Stimulated activated naive CD8-positive, alpha-beta T cell treated with anti-CD3 and anti-CD28 coated beads, Interleukin-15, amount 100 ng/mL, for 72 hours (primary cell): ENCODE data around the gene TIGD7.
A peak's percentile ranks its signal among the peaks of the same experiment; 100 is the strongest.

ENCODE experiments used
- ATAC-seq: fragments of 150-1000 bp; cut with Tn5 transposase; 2 replicates; pipeline ENCODE4 v1.10.0; 2021; ENCODE audit warnings: mild to moderate bottlenecking, moderate library complexity
- DNase-seq, 2 donors: peaks; one replicate each; pipeline ENCODE4 v3.0.0; 2021 to 2022
- H3K27ac Mint-ChIP-seq, 2 donors: one replicate each; pipeline ENCODE4 v1.8.0; 2022; ENCODE audit warnings: mild to moderate bottlenecking in 2 of 2, mixed read lengths in 2 of 2, moderate library complexity in 2 of 2
- H3K27me3 Mint-ChIP-seq: one replicate; pipeline ENCODE4 v1.8.0; 2022; ENCODE audit warnings: mixed read lengths
- H3K4me1 Mint-ChIP-seq: one replicate; pipeline ENCODE4 v1.8.0; 2022; ENCODE audit warnings: mild to moderate bottlenecking, mixed read lengths
- H3K4me3 Mint-ChIP-seq, 2 donors: one replicate each; pipeline ENCODE4 v1.8.0; 2022; ENCODE audit warnings: mild to moderate bottlenecking in 2 of 2, mixed read lengths in 2 of 2, moderate library complexity in 1 of 2
- H3K9me3 Mint-ChIP-seq, 2 donors: one replicate each; pipeline ENCODE4 v1.8.0; 2022; ENCODE audit warnings: mixed read lengths in 2 of 2

TIGD7 gene

DNA sequence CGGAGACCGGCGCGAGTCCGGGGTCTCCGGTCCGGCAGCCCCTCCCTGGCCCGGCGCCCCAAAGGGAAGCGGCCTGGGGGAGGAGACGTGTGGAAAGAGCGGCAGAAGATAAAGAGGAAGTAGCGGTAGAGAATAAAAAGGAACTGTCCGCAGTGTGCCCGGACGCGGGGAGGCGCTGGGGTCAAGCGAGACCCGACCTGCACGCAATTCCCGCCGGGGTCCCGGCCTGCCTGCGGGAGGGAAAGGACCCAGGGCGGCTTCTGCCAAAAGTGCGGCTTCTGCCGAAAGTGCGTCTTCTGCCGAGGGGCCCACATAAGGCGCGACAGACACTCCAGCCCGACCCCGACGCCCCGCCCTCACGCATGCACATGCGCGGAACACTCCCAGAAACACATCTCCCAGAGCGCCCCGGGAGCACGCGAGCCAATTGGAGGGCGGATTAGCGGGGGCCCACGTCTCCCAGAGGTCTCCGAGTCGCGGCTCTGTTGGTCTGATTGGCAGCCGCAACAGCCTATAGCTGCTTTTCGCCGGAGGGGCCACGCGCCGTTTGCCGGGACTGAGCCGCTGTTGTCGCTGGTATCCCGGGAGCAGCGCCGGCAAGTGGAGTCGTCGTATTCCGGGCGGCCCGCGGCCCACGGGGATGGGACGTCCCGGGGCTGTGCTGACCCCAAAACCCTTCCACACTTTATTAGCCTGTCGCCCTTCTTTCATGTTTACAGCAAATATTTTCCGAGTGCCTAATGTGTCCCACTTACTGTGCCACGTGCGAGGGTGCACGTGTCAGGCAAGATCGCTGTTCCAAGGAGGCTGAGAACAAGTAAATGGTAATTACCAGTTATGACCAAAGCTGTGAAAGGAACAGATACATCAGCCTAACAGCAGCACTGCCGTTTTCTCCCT, 40.8 kb downstream of the TIGD7 start:
- Mint-ChIP-seq H3K9me3 (peaks cover 0 to 4% of the 10 kb centered on the region in 2 donors), H3K4me1 (peaks cover 40% of the 10 kb centered on the region), H3K4me3 (peak overlapping the region; percentile 89 to 90), H3K27me3 (no peaks in the 10 kb centered on the region), H3K27ac (peak overlapping the region; percentile 94 to 97)
- ATAC-seq (peak; percentile 91), DNase-seq (peak; percentile 98 to 99)

DNA sequence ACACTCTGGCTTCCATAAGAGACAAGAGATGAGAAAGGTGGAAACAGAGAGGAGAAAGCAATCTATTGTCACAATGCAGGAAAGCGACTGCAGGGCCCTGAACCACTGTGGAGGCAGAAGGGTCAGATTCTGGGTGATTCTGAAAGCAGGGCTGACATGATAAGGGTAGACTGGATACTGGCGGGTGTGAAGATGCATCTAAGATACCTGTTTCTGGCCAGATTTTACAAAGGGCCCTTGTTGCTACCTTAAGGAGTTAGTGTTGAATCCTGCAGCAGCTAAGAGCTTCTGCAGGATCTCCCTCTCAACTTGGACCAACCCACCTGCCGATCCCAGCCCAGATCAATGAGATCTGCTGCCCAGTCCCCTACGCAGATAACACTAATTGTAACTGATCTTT, 42.7 kb downstream of the TIGD7 start:
- H3K4me1 Mint-ChIP-seq = peaks cover 40% of the 10 kb centered on the region
- H3K27ac Mint-ChIP-seq = peak overlapping the region in 1 of 2 donors; percentile 80

DNA sequence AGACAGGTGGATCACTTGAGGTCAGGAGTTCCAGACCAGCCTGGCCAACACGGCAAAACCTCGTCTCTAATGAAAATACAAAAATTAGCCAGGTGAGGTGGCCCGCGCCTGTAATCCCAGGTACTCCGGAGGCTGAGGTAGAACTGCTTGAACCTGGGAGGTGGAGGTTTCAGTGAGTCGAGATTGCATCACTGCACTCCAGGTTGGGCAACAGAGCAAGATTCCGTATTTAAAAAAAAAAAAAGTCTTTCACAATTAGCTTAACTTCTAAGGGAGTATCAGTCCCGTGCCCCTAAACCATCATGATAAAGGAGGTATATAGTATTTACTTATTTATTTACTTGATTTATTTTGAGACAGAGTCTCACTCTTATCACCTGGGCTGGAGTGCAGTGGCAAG, 45.4 kb downstream of the TIGD7 start:
- Mint-ChIP-seq H3K27ac (no peak overlapping the region), H3K4me1 (peaks cover 27% of the 10 kb centered on the region), H3K4me3 (no peak overlapping the region), H3K27me3 (no peaks in the 10 kb centered on the region), H3K9me3 (no peaks in the 10 kb centered on the region)
- DNase-seq = no peak
- ATAC-seq = no peak

More for the DNA sequence above, 42.7 kb downstream of the TIGD7 start:
- Mint-ChIP-seq H3K4me3 (peak overlapping the region; percentile 63 to 89), H3K27me3 (no peaks in the 10 kb centered on the region), H3K9me3 (no peaks in the 10 kb centered on the region)
- no peak for DNase-seq
- ATAC-seq = no peak

DNA sequence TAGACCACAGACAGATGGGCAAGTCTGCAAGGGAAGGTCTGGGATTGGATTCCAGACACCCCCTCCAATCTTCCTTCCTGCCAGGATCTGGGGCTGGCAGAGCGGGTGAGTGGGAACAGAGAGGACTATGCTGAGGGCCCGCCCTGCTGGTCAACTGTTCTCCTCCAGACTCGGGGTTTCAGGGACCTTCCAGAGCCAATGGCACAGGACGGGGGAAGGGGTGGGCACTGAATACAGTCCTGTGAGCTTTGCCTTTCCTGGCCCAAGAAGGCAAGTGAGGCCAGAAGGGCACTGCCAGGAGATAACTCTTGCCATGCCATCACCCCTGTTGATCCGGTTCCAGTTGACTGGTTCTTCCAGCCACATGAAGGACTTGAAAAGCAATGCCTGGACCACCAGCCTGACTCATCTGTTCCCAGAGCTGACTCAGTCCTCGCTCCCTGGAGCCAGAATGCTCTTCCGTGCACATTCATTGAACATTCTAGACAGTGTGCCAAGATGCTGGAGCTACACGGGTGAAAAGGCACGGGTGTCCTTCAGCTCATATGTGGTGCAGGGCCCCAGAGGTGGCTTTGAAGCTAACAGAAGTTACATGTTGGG, 48.3 kb downstream of the TIGD7 start:
- Mint-ChIP-seq H3K27me3 (no peaks in the 10 kb centered on the region), H3K4me3 (no peak overlapping the region), H3K9me3 (no peaks in the 10 kb centered on the region), H3K27ac (no peak overlapping the region), H3K4me1 (peaks cover 4% of the 10 kb centered on the region)
- ATAC-seq (no peak), DNase-seq (no peak)

DNA sequence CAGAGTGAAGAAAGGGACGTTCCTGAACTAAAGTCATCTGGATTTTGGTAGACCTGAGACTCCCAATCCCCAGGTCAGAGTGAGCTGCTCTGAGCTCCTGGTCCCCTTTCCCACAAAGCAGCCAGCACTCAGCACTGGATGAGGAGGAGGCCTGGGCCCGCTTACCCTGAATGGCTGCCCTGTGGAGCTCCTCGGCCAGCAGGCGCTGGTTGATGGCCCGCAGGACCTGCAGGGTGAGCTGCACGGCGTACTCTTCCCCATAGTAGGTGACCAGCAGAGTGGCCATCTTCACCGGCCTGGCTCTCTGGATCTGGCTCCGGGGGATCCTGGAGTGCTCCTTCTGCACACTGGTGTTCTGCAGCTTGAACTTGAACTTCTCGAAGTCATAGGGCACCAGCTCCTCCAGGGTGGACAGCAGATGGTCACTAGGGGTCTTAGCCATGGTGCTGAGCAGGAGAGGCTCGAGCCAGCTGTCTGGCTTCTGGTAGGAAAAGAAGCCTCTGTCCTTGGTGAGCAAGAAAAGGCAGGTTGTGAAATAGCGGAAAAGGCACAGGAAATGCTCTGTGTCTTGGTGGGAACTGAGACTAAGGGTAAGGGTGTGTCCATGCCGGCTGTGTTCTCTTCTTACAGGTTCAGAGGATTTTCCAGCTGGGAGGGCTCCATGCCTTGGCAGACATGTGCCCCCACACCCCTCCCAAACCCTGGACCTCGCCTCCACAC, 48.9 kb downstream of the TIGD7 start, which contains the start of gene MEFV:
Gene MEFV (minus strand): TSS at position 488 of the 720 bp plus-strand sequence. CDS start 46 bp downstream, at position 442.
- no peaks in the 10 kb centered on the region for H3K27me3 Mint-ChIP-seq
- H3K4me3 Mint-ChIP-seq = no peak within 1 kb of the TSS
- H3K27ac Mint-ChIP-seq = no peak within 1 kb of the TSS
- H3K9me3 Mint-ChIP-seq = no peaks in the 10 kb centered on the region
- no peak for ATAC-seq
- H3K4me1 Mint-ChIP-seq = no peaks in the 10 kb centered on the region
- DNase-seq = no peak

DNA sequence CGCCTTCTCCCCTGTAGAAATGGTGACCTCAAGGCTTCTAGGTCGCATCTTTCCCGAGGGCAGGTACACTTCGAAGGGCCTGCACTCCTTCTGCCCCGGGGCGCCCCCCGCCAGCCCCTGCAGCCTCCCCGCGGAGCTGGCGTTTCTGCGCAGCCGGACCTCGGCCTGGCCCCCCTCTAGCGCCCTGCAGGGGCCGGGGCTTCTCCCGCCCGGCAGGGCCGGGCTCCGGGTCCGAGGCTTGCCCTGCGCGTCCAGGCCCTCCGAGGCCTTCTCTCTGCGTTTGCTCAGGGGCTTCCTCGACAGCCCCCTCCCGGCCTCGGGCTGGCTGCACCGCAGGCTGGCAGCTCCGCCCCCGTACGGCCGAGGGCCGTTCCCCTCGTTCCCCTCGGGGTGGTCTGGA, 50.9 kb downstream of the TIGD7 start:
- Mint-ChIP-seq H3K9me3 (no peaks in the 10 kb centered on the region), H3K27ac (no peak overlapping the region), H3K27me3 (no peaks in the 10 kb centered on the region), H3K4me3 (no peak overlapping the region), H3K4me1 (no peaks in the 10 kb centered on the region)
- no peak for DNase-seq
- ATAC-seq = no peak

DNA sequence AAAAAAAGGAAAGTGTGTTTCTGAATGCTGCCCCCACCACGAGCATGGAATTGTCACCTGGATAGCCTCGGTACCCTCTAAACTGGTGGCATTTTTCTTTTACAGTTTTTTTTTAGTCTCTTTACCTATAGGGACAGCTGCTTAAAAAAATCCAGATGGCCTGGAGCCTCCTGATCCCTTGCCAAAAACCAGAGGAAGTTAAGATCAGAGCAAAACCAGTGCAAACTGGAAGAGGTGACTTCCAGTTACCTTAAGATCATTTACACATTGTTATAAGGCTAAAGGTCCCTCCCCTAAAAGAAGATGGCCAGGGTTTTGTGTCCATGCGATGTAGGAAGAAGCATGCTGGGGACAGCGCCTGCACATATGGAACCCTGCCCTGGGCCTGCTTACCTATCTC, 52.3 kb downstream of the TIGD7 start:
- H3K4me1 Mint-ChIP-seq = no peaks in the 10 kb centered on the region
- H3K9me3 Mint-ChIP-seq = no peaks in the 10 kb centered on the region
- H3K27me3 Mint-ChIP-seq = no peaks in the 10 kb centered on the region
- no peak overlapping the region for H3K4me3 Mint-ChIP-seq
- DNase-seq = no peak
- no peak for ATAC-seq
- H3K27ac Mint-ChIP-seq = no peak overlapping the region

DNA sequence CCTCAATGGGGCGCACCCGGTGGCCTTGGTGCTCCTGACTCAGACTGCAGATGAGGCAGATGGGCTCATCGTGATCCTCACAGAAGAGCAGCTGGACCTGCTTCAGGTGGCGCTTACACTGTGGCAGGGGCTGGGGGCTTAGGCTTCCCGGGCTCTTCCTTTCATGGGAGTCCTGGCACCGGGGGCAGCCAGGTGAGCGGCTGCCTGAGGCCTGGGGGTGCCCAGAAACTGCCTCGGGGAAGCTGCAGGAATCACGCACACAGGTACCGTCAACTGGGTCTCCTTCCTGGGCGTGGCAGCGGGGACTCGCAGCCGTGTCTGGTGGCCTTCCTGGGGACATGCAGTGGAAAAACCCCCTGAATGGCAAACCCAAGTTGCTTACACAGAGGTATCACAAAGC, 55.8 kb downstream of the TIGD7 start:
- Mint-ChIP-seq H3K27ac (no peak overlapping the region), H3K4me3 (no peak overlapping the region), H3K9me3 (no peaks in the 10 kb centered on the region), H3K4me1 (peaks cover 1% of the 10 kb centered on the region), H3K27me3 (peaks cover 12% of the 10 kb centered on the region)
- ATAC-seq = no peak
- no peak for DNase-seq

DNA sequence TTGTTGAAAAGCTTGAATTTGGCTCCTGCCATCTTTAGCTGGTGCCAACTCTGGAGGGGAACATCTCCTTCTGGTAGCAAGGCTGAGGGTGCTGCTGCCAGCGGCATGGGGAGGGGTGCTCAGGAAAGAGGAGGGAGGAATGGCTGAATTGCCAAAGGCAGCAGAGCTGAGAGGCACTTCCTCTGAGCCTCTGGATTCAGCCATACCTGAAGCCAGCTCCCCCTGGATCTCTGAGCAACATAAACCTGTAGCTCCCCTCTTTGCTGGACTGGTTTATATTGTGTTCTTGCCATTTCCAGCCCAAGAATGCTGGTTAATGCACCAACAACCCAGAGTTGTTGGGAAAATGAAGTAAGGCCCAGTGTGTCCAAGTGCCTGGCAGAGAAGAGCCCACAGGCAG, 56.2 kb downstream of the TIGD7 start:
- DNase-seq = no peak
- no peaks in the 10 kb centered on the region for H3K9me3 Mint-ChIP-seq
- peaks cover 6% of the 10 kb centered on the region for H3K4me1 Mint-ChIP-seq
- peaks cover 12% of the 10 kb centered on the region for H3K27me3 Mint-ChIP-seq
- no peak overlapping the region for H3K27ac Mint-ChIP-seq
- H3K4me3 Mint-ChIP-seq = no peak overlapping the region
- ATAC-seq = no peak
